Upper lobe of left lung (tissue), 4 donors: ENCODE data around the gene PTPRQ.

Experiments used
- EP300 ChIP-seq, 4 donors: sonication (generic); formaldehyde crosslinking; IDR thresholded peaks; one replicate each; pipeline ENCODE4 v1.5.1; 2017; ENCODE audit warnings: antibody characterized with exemption in 4 of 4, control low read depth in 2 of 4
- POLR2A ChIP-seq, 4 donors: fragments of 450-650 bp; IDR thresholded peaks; one replicate each; pipeline ENCODE4 v1.5.1; 2016 to 2017; ENCODE audit warnings: antibody characterized with exemption in 4 of 4, mild to moderate bottlenecking in 2 of 4
- POLR2AphosphoS5 ChIP-seq, 2 donors: sonication (generic); formaldehyde crosslinking; IDR thresholded peaks; one replicate each; pipeline ENCODE4 v1.5.1; 2017; ENCODE audit warnings: antibody characterized with exemption in 2 of 2
- TF ChIP-seq, protein P1 (sequence below), 6 experiments: fragments of 450-650 bp in 4 of 6; fragments of 200-600 bp in 2 of 6; sonication (generic) in 2 of 6; IDR thresholded peaks; one replicate each; pipeline ENCODE4 v1.5.1; 2016 to 2019; ENCODE audit warnings: antibody characterized with exemption in 6 of 6

DNA sequence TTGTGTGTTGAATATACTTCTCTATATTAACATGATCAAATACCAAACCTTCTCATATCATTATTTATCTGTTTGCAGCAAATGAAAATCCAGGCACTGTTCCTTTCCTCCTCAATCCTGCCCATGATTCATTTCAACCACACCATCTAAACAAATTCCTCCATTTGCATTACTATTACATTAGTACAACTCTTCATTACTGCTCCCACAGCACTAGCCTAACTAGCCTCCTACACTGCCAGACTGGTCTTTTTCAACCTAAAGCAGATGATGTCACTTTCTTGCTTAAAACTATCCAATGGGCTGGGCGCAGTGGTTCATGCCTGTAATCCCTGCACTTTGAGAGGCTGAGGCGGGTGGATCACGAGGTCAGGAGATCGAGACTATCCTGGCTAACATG is 146.1 kb downstream of the PTPRQ start:
- TF ChIP-seq, protein P1, sequence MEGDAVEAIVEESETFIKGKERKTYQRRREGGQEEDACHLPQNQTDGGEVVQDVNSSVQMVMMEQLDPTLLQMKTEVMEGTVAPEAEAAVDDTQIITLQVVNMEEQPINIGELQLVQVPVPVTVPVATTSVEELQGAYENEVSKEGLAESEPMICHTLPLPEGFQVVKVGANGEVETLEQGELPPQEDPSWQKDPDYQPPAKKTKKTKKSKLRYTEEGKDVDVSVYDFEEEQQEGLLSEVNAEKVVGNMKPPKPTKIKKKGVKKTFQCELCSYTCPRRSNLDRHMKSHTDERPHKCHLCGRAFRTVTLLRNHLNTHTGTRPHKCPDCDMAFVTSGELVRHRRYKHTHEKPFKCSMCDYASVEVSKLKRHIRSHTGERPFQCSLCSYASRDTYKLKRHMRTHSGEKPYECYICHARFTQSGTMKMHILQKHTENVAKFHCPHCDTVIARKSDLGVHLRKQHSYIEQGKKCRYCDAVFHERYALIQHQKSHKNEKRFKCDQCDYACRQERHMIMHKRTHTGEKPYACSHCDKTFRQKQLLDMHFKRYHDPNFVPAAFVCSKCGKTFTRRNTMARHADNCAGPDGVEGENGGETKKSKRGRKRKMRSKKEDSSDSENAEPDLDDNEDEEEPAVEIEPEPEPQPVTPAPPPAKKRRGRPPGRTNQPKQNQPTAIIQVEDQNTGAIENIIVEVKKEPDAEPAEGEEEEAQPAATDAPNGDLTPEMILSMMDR (IDR thresholded peaks at IDR 0.05): no peak
- no peak for TF ChIP-seq POLR2AphosphoS5 (IDR thresholded peaks at IDR 0.05)
- TF ChIP-seq POLR2A (IDR thresholded peaks at IDR 0.05): no peak
- TF ChIP-seq EP300 (IDR thresholded peaks at IDR 0.05): no peak
